IMR-90 (cell line): ENCODE measurements around the gene MRPS24. TPM values are rescaled to one million over a fixed set of nuclear protein-coding genes. Genes with fewer than 3 reads are reported as not detected.

Experiments used
- ATAC-seq: fragments of 200-7000 bp; cut with Tn5 transposase; 2 replicates; pipeline ENCODE4 v1.9.1; 2020; ENCODE audit warnings: low read depth, mild to moderate bottlenecking, moderate library complexity
- BruUV-seq: library from RNA; stranded (reverse); fragments of 400-500 nt; replicated peaks from 2 replicates; lab custom pipeline; 2021; lab: Mats Ljungman, UMichigan
- CTCF ChIA-PET: fragments of 300-600 bp; formaldehyde crosslinking; extraction: SDS; loops from one replicate; lab custom pipeline; 2021; ENCODE audit warnings: antibody characterized with exemption; lab: Yijun Ruan, JAX
- POLR2A ChIA-PET: fragments of 300-600 bp; sonication (Branson Sonifier 250); formaldehyde crosslinking; loops from one replicate; lab custom pipeline; 2022; ENCODE audit warnings: antibody characterized with exemption; ENCODE audit not compliant: unreplicated experiment; lab: Charles Lee
- DNase-seq: peaks from one replicate; pipeline ENCODE4 v3.0.0; 2013
- H2AFZ ChIP-seq: replicated peaks from 2 replicates; pipeline ENCODE3; 2013; ENCODE audit warnings: low read length, mild to moderate bottlenecking; ENCODE audit not compliant: poor library complexity
- H2AK5ac ChIP-seq: 2 replicates; pipeline ENCODE4 v1.6.1; 2013; ENCODE audit warnings: low read depth, low read length, inconsistent platforms
- H2AK9ac ChIP-seq: replicated peaks from 2 replicates; pipeline ENCODE3; 2013; ENCODE audit warnings: mild to moderate bottlenecking, low read depth, low read length, moderate library complexity; ENCODE audit not compliant: poor library complexity
- H2BK120ac ChIP-seq: 2 replicates; pipeline ENCODE4 v1.6.1; 2013; ENCODE audit warnings: low read depth, low read length, inconsistent platforms
- H2BK15ac ChIP-seq: 3 replicates; pipeline ENCODE4 v1.6.1; 2013; ENCODE audit warnings: low read depth, low read length, inconsistent platforms
- H2BK20ac ChIP-seq: 2 replicates; pipeline ENCODE4 v1.6.1; 2013; ENCODE audit warnings: low read depth, mild to moderate bottlenecking, inconsistent platforms, low read length, moderate library complexity
- H2BK5ac ChIP-seq: 2 replicates; pipeline ENCODE4 v1.6.1; 2013; ENCODE audit warnings: mild to moderate bottlenecking, low read depth, low read length, inconsistent platforms; ENCODE audit not compliant: poor library complexity, severe bottlenecking
- H3K14ac ChIP-seq: replicated peaks from 2 replicates; pipeline ENCODE4 v1.6.1; 2013; ENCODE audit warnings: low read depth, low read length, inconsistent platforms
- H3K18ac ChIP-seq: 2 replicates; pipeline ENCODE4 v1.6.1; 2013; ENCODE audit warnings: low read depth, low read length, control low read depth
- H3K23ac ChIP-seq: 2 replicates; pipeline ENCODE4 v1.6.1; 2013; ENCODE audit warnings: low read depth, low read length, inconsistent platforms
- H3K27ac ChIP-seq: 2 replicates; pipeline ENCODE4 v1.5.1; 2013; ENCODE audit warnings: mild to moderate bottlenecking, control low read depth, low read length; ENCODE audit not compliant: insufficient read depth
- H3K27me3 ChIP-seq: 2 replicates; pipeline ENCODE4 v1.6.1; 2013; ENCODE audit warnings: low read length; ENCODE audit not compliant: control insufficient read depth, insufficient read depth
- H3K36me3 ChIP-seq: 2 replicates; pipeline ENCODE4 v1.6.1; 2013; ENCODE audit warnings: low read length, mixed read lengths; ENCODE audit not compliant: control insufficient read depth, insufficient read depth
- H3K4ac ChIP-seq: 2 replicates; pipeline ENCODE4 v1.6.1; 2013; ENCODE audit warnings: low read depth, low read length, inconsistent platforms
- H3K4me1 ChIP-seq: 2 replicates; pipeline ENCODE4 v1.6.1; 2013; ENCODE audit warnings: low read length, mixed read lengths; ENCODE audit not compliant: control insufficient read depth, insufficient read depth
- H3K4me2 ChIP-seq: 2 replicates; pipeline ENCODE4 v1.6.1; 2013; ENCODE audit warnings: low read depth, mild to moderate bottlenecking, control low read depth, low read length, moderate library complexity
- H3K4me3 ChIP-seq: 2 replicates; pipeline ENCODE4 v1.5.1; 2013; ENCODE audit warnings: low read depth, mild to moderate bottlenecking, control low read depth, low read length, moderate library complexity; ENCODE audit not compliant: insufficient read depth
- H3K56ac ChIP-seq: 2 replicates; pipeline ENCODE4 v1.6.1; 2013; ENCODE audit warnings: low read length, inconsistent platforms; ENCODE audit not compliant: insufficient read depth; ENCODE audit errors: extremely low read depth
- H3K79me1 ChIP-seq, 2 experiments: 2 replicates each; pipeline ENCODE4 v1.6.1; 2013; ENCODE audit warnings: low read length in 2 of 2, inconsistent platforms in 1 of 2, low read depth in 1 of 2
- H3K9ac ChIP-seq: 2 replicates; pipeline ENCODE4 v1.6.1; 2013; ENCODE audit warnings: low read depth, low read length, control low read depth
- H3K9me1 ChIP-seq: 2 replicates; pipeline ENCODE4 v1.6.1; 2013; ENCODE audit warnings: low read length, inconsistent platforms; ENCODE audit not compliant: insufficient read depth
- H3K9me3 ChIP-seq: 2 replicates; pipeline ENCODE4 v1.6.1; 2013; ENCODE audit warnings: low read length; ENCODE audit not compliant: control insufficient read depth, insufficient read depth
- H4K20me1 ChIP-seq: 2 replicates; pipeline ENCODE4 v1.6.1; 2013; ENCODE audit warnings: low read length, inconsistent platforms; ENCODE audit not compliant: insufficient read depth
- H4K5ac ChIP-seq: 2 replicates; pipeline ENCODE4 v1.6.1; 2013; ENCODE audit warnings: mild to moderate bottlenecking, low read depth, low read length, control low read depth
- H4K8ac ChIP-seq, 2 experiments: 2 replicates each; pipeline ENCODE4 v1.6.1; 2013; ENCODE audit warnings: low read depth in 2 of 2, low read length in 2 of 2, control low read depth in 1 of 2, inconsistent platforms in 1 of 2
- H4K91ac ChIP-seq: 2 replicates; pipeline ENCODE4 v1.6.1; 2013; ENCODE audit warnings: low read depth, low read length, inconsistent platforms; ENCODE audit not compliant: insufficient read depth
- BHLHE40 ChIP-seq: fragments of 150-350 bp; IDR thresholded peaks from 2 replicates; pipeline ENCODE4 v1.6.1; 2016; ENCODE audit warnings: mild to moderate bottlenecking, low read depth, low read length
- CHD1 ChIP-seq: IDR thresholded peaks from 2 replicates; pipeline ENCODE4 v1.6.1; 2012; ENCODE audit warnings: low read depth, low read length, improper control_type of control experiment
- CTCF ChIP-seq: conservative IDR thresholded peaks from 2 replicates; pipeline ENCODE4 v1.5.1; 2012; ENCODE audit warnings: mild to moderate bottlenecking, low read depth, low read length, improper control_type of control experiment
- ELK1 ChIP-seq: fragments of 150-350 bp; IDR thresholded peaks from 2 replicates; pipeline ENCODE4 v1.6.1; 2016; ENCODE audit warnings: low read depth, mild to moderate bottlenecking, low read length, moderate library complexity, borderline replicate concordance
- FOS ChIP-seq: fragments of 150-350 bp; IDR thresholded peaks from 2 replicates; pipeline ENCODE4 v1.6.1; 2016; ENCODE audit warnings: low read depth, low read length
- POLR2A ChIP-seq: IDR thresholded peaks from 2 replicates; pipeline ENCODE4 v1.6.1; 2012; ENCODE audit warnings: mild to moderate bottlenecking, low read depth, low read length
- RCOR1 ChIP-seq: IDR thresholded peaks from 2 replicates; pipeline ENCODE4 v1.6.1; 2012; ENCODE audit warnings: mild to moderate bottlenecking, low read length, improper control_type of control experiment; ENCODE audit not compliant: insufficient replicate concordance
- whole genome bisulfite sequencing, 2 experiments: methylation state at CpG; one replicate each; pipeline versions ENCODE4 v1.1.5 to v1.1.7; 2013; ENCODE audit warnings: missing lambda C conversion rate in 2 of 2; ENCODE audit not compliant: insufficient read length in 1 of 2; ENCODE audit errors: extremely low coverage in 2 of 2; 5-methylcytosine and 5-hydroxymethylcytosine counted together
- dilution Hi-C: fragments of 300-500 bp; cut with HindIII; formaldehyde crosslinking; loops from one replicate; pipeline ENCODE4 v1.14.3; 2018; ENCODE audit warnings: low sequenced_read_pairs; ENCODE audit not compliant: unreplicated experiment
- in situ Hi-C: fragments of 300-500 bp; cut with MboI; formaldehyde crosslinking; loops from 3 replicates; pipeline ENCODE4 v1.14.3; 2019; ENCODE audit warnings: low sequenced_read_pairs, inconsistent platforms, mixed read lengths
- intact Hi-C: fragments of 100-400 bp; cut with micrococcal nuclease; formaldehyde crosslinking; loops from 2 replicates; pipeline ENCODE4 v1.10.0; 2022
- polyA plus RNA-seq, 3 experiments: library from polyadenylated mRNA; depleted of rRNA; stranded (reverse); fragments of >200 nt; gene quantifications; 2 replicates each; pipeline ENCODE4 v1.2.3, GENCODE V29; 2012; ENCODE audit warnings: low replicate concordance in 1 of 3
- total RNA-seq: library from RNA; depleted of rRNA; stranded (reverse); fragments of >200 nt; gene quantifications from 2 replicates; pipeline ENCODE4 v1.2.3, GENCODE V29; 2012

The MRPS24 gene
- total and polyA plus RNA-seq, 2 of the 4 experiments (the other 2 are of a cell fraction): 151 to 266 TPM

GRCh38 chr7:43844257-43844656 lies 25.1 kb downstream of the MRPS24 start:
- Histone ChIP-seq H3K4me2 (no peak overlapping the region), H3K4ac (no peak overlapping the region), H2BK15ac (no peak overlapping the region), H3K4me3 (no peak overlapping the region), H3K18ac (no peak overlapping the region), H3K27me3 (no peaks in the 10 kb centered on the region), H2AFZ (no peak overlapping the region), H2BK120ac (no peak overlapping the region), H2BK5ac (no peak overlapping the region), H4K20me1 (no peaks in the 10 kb centered on the region), H4K91ac (no peak overlapping the region), H3K79me1 (no peaks in the 10 kb centered on the region), H3K27ac (no peak overlapping the region), H2AK5ac (no peak overlapping the region), H3K23ac (no peak overlapping the region), H3K9me3 (no peaks in the 10 kb centered on the region), H3K9me1 (no peaks in the 10 kb centered on the region), H4K8ac (no peak overlapping the region), H3K4me1 (no peaks in the 10 kb centered on the region), H3K36me3 (no peaks in the 10 kb centered on the region), H2AK9ac (no peak overlapping the region), H4K5ac (no peak overlapping the region), H3K56ac (no peak overlapping the region), H2BK20ac (no peak overlapping the region), H3K9ac (no peak overlapping the region), H3K14ac (no peak overlapping the region)
- dilution Hi-C loops: no loop called here
- no peak for DNase-seq
- TF ChIP-seq CHD1 (no peak), POLR2A (no peak), CTCF (no peak), BHLHE40 (no peak), FOS (no peak), ELK1 (no peak), RCOR1 (no peak)
- no peak for ATAC-seq
- 25% methylated on average over 2 of the region's 2 CpGs; no CpG with 5 or more reads in 1 of the 2 experiments for WGBS, 2 experiments
- intact Hi-C loops: no loop called here
- CTCF ChIA-PET: no interaction called here
- no TSS peak for BruUV-seq
- POLR2A ChIA-PET: interaction anchor here (0.5 kb wide), 1 partner anchor 144 kb away, joined by 3 read pairs; no protein-coding TSS in a partner anchor
- in situ Hi-C loops: loop anchor here (25.0 kb wide), 1 partner anchor 907 kb away; the partner anchor contains the start of genes MRPL32 and PSMA2
